HFF-Myc (cell line): ENCODE data around the gene NFE2.

ENCODE experiments used
- DNase-seq: peaks from one replicate; pipeline ENCODE4 v3.0.0-alpha.2; 2011; ENCODE audit warnings: low read depth; ENCODE audit errors: extremely low read depth
- H3K4me3 ChIP-seq: replicated peaks from 2 replicates; pipeline ENCODE4 v1.5.1; 2011; ENCODE audit warnings: low read depth, mild to moderate bottlenecking, control low read depth, low read length
- TF ChIP-seq, protein P1 (sequence below): IDR thresholded peaks from 2 replicates; pipeline ENCODE4 v1.5.1; 2012; ENCODE audit warnings: mild to moderate bottlenecking, low read depth, low read length, control low read depth; ENCODE audit errors: missing control alignments

The NFE2 gene

DNA sequence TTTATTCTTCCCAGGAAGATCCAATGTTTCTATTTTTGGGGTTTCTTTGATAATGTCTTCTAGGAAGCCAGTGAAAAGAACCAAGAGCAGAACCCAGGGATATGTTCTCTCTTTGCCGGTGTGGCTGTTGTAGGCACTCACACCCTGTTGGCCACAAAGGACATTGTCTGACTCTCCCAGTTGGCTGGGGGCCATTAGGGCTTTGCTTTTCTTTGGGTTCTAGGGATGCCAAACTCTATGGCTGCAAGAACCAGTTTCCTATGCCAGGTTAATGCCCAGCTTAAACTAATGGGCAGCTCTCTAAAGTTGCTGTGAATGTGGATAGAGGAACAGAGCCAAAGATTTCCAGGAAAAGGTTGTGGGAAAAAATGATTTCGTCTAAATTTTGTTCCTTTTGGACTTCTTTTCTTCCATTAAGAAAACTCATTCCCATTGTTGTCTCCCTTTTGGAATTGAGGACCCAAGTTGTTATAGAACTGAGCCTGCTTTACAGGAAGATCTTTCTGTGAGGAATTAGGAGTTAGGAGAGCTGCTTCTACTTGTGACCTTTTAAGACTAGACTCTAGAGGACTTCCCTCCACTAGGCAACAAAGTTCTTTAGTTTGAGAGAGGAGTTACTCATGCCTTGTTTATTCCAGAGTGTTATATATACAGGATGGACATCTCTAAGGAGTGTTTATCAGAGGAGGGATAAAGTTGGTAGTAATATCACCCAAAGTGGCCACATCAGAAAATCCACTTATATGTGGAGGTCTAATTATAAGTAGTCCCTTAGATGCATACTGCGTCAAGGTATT is 37.2 kb upstream of the NFE2 start:
- no peak overlapping the region for H3K4me3 ChIP-seq
- TF ChIP-seq, protein P1, sequence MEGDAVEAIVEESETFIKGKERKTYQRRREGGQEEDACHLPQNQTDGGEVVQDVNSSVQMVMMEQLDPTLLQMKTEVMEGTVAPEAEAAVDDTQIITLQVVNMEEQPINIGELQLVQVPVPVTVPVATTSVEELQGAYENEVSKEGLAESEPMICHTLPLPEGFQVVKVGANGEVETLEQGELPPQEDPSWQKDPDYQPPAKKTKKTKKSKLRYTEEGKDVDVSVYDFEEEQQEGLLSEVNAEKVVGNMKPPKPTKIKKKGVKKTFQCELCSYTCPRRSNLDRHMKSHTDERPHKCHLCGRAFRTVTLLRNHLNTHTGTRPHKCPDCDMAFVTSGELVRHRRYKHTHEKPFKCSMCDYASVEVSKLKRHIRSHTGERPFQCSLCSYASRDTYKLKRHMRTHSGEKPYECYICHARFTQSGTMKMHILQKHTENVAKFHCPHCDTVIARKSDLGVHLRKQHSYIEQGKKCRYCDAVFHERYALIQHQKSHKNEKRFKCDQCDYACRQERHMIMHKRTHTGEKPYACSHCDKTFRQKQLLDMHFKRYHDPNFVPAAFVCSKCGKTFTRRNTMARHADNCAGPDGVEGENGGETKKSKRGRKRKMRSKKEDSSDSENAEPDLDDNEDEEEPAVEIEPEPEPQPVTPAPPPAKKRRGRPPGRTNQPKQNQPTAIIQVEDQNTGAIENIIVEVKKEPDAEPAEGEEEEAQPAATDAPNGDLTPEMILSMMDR = no peak
- no peak for DNase-seq

DNA sequence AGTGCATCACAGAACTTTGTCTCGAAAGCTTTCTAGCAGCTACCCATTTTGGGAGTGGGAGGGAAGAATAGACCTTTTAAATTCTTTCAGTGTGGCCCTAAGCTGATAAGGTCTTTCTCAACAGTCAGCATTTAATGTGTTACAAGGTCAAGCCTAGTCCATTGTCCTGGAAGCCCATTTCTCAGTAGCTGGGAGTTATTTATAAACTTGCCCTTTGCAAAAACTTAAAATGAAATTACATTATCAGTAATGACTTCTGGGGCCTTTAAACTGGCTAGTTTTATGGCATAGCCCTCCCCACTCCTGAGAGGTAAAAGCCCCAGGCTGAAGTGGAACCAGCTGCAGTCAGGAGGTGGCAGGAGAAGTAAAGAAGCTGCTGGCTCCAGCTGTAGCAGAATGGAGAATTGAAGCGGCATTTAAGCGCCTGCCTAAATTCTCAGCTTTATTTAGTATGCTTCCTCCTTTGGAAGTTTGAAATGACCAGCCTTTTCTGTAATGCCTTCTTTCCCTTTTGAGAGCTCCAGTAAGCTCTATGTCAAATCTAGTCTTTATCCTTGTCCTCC is 36.5 kb upstream of the NFE2 start:
- TF ChIP-seq, protein P1 = no peak
- no peak for DNase-seq
- no peak overlapping the region for H3K4me3 ChIP-seq

DNA sequence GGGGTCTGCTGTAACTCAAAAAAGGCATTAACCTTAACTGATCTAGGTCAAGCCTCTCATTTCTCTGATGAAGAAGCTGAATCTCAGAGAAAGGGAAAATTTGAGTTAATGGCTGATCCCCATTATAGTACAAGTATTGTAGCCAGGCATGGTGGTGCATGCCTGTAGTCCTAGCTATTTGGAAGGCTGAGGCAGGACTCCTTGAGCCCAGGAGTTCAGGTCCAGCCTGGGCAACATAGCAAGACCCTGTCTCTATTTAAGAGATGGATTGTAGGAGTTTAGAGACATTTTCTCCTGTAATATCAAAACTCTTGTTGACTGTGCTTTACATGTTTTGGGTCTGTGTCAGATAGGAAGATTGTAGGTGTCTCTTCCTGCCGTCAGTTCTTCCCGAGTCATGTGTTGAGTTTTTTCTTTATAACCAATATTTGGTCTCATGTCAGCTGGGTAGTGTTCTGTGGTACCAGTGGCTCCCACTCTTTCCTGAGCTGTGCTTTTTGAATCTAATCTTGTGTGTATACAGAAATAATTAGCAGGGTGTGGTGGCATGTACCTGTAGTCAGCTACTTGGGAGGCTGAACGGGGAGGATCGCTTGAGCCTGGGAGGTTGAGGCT is 32.7 kb upstream of the NFE2 start:
- TF ChIP-seq, protein P1 = no peak
- DNase-seq = no peak
- H3K4me3 ChIP-seq = no peak overlapping the region

DNA sequence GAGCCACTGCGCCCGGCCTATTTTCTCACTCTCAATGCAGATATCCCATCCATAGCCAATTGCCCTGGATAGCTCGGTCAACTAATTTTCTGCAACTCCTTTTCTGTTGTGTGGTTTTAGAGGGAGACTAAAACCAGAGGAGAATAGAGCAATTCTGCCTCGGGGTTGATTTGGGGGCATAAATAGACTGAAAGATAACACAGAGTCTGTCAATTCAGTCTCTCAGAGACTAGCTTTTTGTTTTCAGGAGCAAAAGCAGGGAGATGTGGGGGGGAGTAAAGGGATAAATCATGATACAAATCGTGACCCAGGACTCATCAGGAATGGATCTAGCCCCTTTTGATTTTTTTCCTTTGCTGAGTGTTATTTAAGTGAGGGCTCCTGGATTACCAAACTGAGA is 30.6 kb upstream of the NFE2 start:
- TF ChIP-seq, protein P1 = no peak
- no peak overlapping the region for H3K4me3 ChIP-seq
- no peak for DNase-seq

DNA sequence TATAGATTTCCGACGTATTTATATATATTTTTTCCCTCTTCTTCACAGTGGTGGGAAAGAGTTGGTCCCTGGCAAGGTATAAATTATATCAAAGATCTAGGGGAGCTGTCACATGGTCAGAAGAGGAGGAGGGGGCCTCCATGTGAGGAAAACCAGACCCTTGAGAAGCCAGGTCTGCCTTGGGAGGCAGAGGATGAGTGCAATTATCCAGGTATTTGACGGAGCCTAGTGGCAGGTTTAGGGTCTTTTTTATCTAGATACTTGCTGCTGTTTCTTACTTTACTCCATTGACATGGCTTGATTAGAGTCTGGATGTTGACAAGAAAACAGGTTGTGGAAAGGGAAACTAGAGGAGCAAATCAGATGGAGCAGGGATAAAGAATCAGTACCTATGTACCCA is 29.6 kb upstream of the NFE2 start:
- TF ChIP-seq, protein P1 = no peak
- DNase-seq = no peak
- no peak overlapping the region for H3K4me3 ChIP-seq

DNA sequence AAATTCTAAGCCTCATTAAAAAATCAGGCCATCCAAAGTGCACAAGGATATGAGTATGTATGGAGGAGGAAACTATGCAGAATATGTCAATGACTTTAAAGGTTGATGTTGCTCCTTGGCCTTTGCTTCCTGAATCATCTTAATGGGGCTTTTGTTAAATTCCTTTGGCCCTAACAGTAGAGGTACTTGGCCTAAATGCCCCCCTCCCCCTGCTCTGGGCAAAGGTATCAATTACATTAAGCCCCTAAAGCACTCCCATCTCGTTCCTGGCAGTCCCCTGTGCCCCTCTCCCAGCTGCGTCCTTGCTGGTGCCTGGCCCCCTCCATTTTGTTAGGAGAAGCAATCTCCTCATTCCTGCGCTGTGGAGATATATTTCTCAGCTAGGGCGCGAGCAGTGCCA is 28.9 kb upstream of the NFE2 start:
- no peak overlapping the region for H3K4me3 ChIP-seq
- DNase-seq = no peak
- TF ChIP-seq, protein P1 = no peak
